Ramos (cell line): Measurements from ENCODE around the gene IMMP2L.
"Not testable (repeated sequence)": the region's sequence is repeated elsewhere in the genome, so short reads cannot be mapped to it uniquely, and the experiment has no call there.

ENCODE experiments used
- in situ Hi-C: fragments of 300-500 bp; cut with MboI; formaldehyde crosslinking; loops from one replicate; pipeline ENCODE4 v1.14.3; 2022; ENCODE audit warnings: low sequenced_read_pairs; ENCODE audit not compliant: unreplicated experiment

The IMMP2L gene

DNA sequence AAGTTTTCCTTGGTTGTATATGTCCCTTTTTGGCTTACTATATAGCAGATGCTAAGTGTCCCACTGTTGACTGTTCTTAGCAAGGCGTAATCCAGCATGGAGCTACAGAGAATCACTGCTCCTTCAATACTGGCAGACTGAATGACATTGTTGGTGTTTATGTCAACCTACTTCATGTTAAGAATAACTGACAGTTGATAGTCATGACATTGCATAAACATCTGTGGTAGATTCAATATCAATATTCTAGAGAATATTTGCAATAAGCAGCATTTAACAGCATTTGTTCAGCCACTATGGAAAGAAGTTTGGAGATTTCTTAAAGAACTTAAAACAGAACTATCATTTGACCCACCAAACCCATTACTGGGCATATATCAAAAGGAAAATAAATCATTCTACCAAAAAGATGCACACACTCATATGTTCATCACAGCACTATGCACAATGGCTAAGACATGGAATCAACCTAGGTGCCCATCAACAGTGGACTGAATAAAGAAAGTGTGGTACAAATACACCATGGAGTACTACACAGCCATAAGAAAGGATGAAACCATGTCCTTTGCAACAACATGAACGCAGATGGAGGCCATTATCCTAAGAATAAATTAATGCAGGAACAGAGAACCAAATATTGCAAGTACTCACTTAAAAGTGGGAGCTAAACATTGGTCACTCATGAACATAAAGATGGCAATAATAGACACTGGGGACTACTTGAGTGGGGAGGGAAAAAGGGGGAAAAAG is 88.7 kb downstream of the IMMP2L start:
- in situ Hi-C loops, result no loop called here

GRCh38 chr7:111470998-111471397 is 91.3 kb downstream of the IMMP2L start:
- in situ Hi-C loops, result no loop called here

DNA sequence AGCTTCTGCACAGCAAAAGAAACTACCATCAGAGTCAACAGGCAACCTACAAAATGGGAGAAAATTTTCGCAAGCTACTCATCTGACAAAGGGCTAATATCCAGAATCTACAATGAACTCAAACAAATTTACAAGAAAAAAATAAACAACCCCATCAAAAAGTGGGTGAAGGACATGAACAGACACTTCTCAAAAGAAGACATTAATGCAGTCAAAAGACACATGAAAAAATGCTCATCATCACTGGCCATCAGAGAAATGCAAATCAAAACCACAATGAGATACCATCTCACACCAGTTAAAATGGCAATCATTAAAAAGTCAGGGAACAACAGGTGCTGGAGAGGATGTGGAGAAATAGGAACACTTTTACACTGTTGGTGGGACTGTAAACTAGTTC is 92.4 kb downstream of the IMMP2L start:
- in situ Hi-C loops, result not testable (repeated sequence)

DNA sequence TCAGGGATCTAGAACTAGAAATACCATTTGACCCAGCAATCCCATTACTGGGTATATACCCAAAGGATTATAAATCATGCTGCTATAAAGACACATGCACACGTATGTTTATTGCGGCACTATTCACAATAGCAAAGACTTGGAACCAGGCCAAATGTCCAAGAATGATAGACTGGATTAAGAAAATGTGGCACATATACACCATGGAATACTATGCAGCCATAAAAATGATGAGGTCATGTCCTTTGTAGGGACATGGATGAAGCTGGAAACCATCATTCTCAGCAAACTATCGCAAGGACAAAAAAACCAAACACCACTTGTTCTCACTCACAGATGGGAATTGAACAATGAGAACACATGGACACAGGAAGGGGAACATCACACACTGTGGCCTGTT is 96.5 kb downstream of the IMMP2L start:
- in situ Hi-C loops, result not testable (repeated sequence)

DNA sequence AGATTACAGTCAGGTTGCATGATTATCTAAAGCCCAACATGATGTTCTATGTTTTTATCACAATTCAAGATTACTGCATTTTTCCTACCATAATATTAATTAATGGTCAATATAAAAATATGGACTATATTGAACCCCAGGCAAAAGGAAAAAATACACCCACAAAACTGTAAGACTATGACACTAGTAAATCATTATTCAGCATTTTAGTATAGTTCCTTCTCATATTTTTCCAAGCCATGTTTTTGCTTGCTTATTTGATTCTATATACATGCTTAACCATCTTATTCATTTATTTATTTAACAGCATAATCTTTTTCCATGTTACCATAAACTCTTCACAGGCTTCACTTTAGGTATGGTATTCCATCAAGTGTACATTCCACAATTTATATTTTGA is 101.6 kb downstream of the IMMP2L start:
- in situ Hi-C loops, result no loop called here

GRCh38 chr7:111459757-111460280 is 102.5 kb downstream of the IMMP2L start:
- in situ Hi-C loops, result no loop called here

GRCh38 chr7:111459065-111459756 is 103.1 kb downstream of the IMMP2L start:
- in situ Hi-C loops, result no loop called here

GRCh38 chr7:111450705-111451104 is 111.6 kb downstream of the IMMP2L start:
- in situ Hi-C loops, result not testable (repeated sequence)

- in situ Hi-C loops, result not testable (repeated sequence)
Observed at GRCh38 chr7:111447502-111447901, 114.8 kb downstream of the IMMP2L start.

DNA sequence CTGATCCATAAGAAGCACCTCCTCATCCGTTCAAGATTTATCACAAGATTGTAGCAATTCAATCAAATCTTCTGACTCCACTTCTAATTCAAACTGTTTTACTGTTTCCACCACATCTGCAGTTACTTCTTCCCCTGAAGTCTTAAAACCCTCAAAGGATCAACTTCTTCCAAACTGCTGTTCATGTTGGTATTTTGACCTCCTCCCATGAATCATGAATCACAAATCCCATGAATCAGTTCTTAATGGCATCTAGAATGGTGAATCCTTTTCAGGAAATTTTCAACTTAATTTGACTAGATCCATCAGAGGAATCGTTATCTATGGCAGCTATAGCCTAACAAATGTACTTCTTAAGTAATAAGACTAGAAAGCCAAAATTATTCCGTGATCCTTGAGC is 122.3 kb downstream of the IMMP2L start:
- in situ Hi-C loops, result no loop called here

DNA sequence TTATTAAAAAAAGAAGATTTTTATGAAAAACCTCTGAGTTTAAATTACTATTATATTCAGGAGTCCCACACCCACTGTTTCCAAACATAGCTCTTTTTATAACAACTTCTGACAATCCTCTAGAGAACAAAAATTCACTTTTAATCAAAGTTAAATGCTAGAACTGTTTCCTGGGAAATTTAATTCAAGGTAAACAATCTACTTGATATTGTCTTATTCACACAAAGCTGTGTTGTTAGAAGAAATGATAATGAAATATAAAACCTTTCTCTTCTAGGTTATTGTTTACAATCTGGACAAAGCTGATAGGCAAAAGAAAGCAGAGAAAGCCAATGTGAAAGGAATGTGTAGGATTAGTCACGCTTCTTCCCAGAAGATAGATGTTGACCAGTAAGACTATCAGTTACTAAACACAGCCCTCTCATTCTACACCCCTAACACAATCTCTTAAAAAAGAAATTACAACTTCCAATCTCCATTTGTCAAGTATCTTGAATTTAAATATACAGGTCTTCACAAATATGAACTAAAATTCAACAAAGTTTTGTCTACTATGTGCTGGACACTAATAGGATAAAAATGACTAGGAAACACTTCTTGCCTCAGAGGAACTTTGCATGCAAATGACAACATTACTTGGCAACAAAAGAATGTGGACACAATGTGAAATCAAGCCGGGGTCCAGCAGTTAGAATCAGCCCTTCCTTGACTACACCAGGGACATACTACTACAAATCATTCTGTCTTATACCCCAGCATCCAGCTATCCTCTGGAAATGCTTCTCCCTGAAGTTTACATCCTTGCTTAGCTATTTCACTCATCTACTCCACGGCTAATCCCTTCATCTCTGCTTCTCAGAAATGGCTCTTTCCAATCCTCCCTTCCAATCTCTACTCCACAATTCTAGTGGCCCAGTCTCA is 123.7 kb downstream of the IMMP2L start:
- in situ Hi-C loops, result no loop called here

GRCh38 chr7:111437736-111438135 is 124.6 kb downstream of the IMMP2L start:
- in situ Hi-C loops, result no loop called here

DNA sequence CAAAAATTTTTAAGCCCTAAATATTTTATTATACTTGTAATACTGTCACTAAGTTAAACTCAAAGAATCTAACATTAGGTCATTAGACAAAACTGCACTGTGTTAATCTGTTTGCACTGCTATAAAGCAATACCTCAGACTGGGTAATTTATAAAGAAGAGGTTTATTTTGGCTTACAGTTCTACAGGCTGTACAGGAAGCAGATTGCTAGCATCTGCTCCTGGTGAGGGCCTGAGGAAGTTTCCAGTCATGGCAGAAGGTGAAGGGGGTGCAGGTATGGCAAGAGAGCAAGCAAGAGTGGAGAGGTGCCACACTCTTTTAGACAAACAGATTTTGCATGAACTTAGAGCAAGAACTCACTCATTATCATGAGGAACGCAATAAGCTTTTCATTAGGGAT is 125.7 kb downstream of the IMMP2L start:
- in situ Hi-C loops, result no loop called here

DNA sequence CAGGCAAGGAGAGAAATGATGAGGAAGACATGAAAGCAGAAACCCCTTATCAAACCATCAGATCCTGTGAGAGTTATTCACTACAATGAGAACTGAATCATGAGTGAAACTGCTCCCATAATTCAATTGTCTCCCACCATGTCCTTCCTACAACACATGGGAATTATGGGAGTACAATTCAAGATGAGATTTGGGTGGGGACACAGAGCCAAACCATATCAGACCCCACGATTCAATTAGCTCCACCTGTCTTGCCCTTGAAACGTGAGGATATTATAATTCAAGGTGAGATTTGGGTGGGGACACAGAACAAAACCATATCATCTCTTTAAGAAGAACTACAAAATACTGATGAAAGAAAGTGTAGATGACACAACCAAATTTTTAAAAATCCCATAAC is 128.9 kb downstream of the IMMP2L start:
- in situ Hi-C loops, result no loop called here

DNA sequence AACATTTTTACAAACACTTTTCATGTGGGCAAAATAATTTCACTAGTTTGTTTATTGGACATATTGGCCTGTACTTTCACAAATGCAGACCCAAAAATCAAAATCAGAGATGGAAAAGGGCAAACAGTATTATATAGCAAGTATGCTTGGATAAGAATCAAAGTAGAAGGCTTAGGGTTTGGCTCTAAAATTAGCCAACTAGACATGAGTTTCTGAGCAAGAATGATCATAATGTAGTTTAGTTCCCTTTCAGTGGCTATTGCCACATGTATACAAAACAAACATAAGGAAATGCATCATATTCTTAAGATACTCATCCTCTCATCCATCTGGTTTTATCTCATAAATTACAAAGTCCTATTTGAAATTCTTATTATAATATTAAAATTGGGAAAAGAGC is 132.5 kb downstream of the IMMP2L start:
- in situ Hi-C loops, result no loop called here

DNA sequence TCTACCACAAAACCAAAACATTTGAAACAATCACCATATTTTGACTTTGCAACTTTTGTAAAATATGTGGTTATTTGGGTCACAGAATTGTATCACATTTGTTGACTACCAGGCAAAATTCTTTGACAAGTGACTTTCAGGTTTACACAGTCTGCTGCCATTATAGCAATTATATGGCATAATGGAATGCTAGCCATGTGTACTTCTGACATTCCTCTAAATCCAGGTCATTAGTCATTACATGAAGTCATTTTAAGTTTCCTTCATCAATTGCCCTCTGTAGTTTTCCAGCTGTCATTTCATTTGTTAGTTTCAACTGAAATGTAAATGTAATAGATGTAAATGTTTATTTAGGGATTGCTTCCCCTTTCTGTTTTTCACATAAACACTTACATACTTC is 137.5 kb downstream of the IMMP2L start:
- in situ Hi-C loops, result no loop called here

DNA sequence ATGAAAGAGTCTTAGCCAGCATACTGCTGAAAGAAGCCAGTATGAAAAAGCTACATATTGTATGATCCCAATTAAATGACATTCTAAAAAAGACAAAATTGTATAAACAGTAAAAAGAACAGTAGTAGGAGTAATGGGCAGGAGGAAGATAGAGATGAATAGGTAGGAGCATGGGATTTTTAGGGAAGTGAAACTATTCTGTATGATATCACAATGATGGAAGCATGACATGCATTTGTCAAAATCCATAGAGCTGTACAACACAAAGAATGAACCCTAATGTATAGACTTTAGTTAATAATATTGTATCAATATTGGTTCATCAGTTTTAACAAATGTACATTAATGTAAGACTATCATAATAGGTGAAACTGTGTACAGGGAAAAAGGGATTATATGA is 147.9 kb downstream of the IMMP2L start:
- in situ Hi-C loops, result no loop called here

GRCh38 chr7:111413739-111414138 is 148.6 kb downstream of the IMMP2L start:
- in situ Hi-C loops, result no loop called here

GRCh38 chr7:111410899-111411298 is 151.4 kb downstream of the IMMP2L start:
- in situ Hi-C loops, result no loop called here

GRCh38 chr7:111409714-111410422 is 152.4 kb downstream of the IMMP2L start:
- in situ Hi-C loops, result no loop called here
